SK-N-SH (cell line): ENCODE data around the gene PWP2.
"Not testable (repeated sequence)": the region's sequence is repeated elsewhere in the genome, so short reads cannot be mapped to it uniquely, and the experiment has no call there.

Source experiments
- EZH2phosphoT487 ChIP-seq: fragments of 200-600 bp; sonication (generic); IDR thresholded peaks from 2 replicates; pipeline ENCODE4 v1.6.1; 2017; ENCODE audit warnings: low read depth, mixed run types, mild to moderate bottlenecking, antibody characterized with exemption, moderate library complexity, borderline replicate concordance
- JUND ChIP-seq: IDR thresholded peaks from 2 replicates; pipeline ENCODE4 v1.4.0; 2012
- PBX3 ChIP-seq: IDR thresholded peaks from 2 replicates; pipeline ENCODE4; 2012
- POLR2AphosphoS5 ChIP-seq: IDR thresholded peaks from 2 replicates; pipeline ENCODE4 v1.6.1; 2012; ENCODE audit warnings: low read depth, low read length
- TF ChIP-seq, protein P1 (sequence below): IDR thresholded peaks from 2 replicates; pipeline ENCODE4 v1.4.0; 2012; ENCODE audit warnings: low read depth
- TF ChIP-seq, protein P2 (sequence below): fragments of 200-600 bp; sonication (generic); IDR thresholded peaks from 2 replicates; pipeline ENCODE4 v1.6.1; 2017; ENCODE audit warnings: antibody characterized with exemption, mild to moderate bottlenecking, moderate library complexity
- TF ChIP-seq, protein P3 (sequence below): IDR thresholded peaks from 2 replicates; pipeline ENCODE4 v1.4.0; 2012; ENCODE audit warnings: low read depth, borderline replicate concordance

- TF ChIP-seq POLR2AphosphoS5, PBX3, EZH2phosphoT487, JUND: not testable (repeated sequence)
- TF ChIP-seq, protein P1, sequence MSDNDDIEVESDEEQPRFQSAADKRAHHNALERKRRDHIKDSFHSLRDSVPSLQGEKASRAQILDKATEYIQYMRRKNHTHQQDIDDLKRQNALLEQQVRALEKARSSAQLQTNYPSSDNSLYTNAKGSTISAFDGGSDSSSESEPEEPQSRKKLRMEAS: not testable (repeated sequence)
- TF ChIP-seq, protein P2, sequence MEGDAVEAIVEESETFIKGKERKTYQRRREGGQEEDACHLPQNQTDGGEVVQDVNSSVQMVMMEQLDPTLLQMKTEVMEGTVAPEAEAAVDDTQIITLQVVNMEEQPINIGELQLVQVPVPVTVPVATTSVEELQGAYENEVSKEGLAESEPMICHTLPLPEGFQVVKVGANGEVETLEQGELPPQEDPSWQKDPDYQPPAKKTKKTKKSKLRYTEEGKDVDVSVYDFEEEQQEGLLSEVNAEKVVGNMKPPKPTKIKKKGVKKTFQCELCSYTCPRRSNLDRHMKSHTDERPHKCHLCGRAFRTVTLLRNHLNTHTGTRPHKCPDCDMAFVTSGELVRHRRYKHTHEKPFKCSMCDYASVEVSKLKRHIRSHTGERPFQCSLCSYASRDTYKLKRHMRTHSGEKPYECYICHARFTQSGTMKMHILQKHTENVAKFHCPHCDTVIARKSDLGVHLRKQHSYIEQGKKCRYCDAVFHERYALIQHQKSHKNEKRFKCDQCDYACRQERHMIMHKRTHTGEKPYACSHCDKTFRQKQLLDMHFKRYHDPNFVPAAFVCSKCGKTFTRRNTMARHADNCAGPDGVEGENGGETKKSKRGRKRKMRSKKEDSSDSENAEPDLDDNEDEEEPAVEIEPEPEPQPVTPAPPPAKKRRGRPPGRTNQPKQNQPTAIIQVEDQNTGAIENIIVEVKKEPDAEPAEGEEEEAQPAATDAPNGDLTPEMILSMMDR: not testable (repeated sequence)
- TF ChIP-seq, protein P3, sequence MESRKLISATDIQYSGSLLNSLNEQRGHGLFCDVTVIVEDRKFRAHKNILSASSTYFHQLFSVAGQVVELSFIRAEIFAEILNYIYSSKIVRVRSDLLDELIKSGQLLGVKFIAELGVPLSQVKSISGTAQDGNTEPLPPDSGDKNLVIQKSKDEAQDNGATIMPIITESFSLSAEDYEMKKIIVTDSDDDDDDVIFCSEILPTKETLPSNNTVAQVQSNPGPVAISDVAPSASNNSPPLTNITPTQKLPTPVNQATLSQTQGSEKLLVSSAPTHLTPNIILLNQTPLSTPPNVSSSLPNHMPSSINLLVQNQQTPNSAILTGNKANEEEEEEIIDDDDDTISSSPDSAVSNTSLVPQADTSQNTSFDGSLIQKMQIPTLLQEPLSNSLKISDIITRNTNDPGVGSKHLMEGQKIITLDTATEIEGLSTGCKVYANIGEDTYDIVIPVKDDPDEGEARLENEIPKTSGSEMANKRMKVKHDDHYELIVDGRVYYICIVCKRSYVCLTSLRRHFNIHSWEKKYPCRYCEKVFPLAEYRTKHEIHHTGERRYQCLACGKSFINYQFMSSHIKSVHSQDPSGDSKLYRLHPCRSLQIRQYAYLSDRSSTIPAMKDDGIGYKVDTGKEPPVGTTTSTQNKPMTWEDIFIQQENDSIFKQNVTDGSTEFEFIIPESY: not testable (repeated sequence)
These were observed 390 bp downstream of the PWP2 start for GRCh38 chr21:44107589-44107988.
